ENCODE data around the gene ADARB1.
A peak's percentile ranks its signal among the peaks of the same experiment; 100 is the strongest.

Gene ADARB1

GRCh38 chr21:45136500-45136899 is 62.1 kb downstream of the ADARB1 start:
- H3K4me3 ChIP-seq (ENCODE audit: low read depth in 1 of 2, low read length in 2 of 2) = no peak overlapping the region
- DNase-seq = no peak
- no peak overlapping the region for H3K27ac ChIP-seq (ENCODE audit: low read length)
- H4K20me1 ChIP-seq (ENCODE audit: insufficient read depth, low read length) = peaks cover 31% of the 10 kb centered on the region
- H3K79me2 ChIP-seq (ENCODE audit: insufficient read depth, low read length) = no peaks in the 10 kb centered on the region
- H3K9me3 ChIP-seq (ENCODE audit: insufficient read depth, low read length, severe bottlenecking) = no peaks in the 10 kb centered on the region
- H3K9ac ChIP-seq (ENCODE audit: low read depth, low read length) = 0 out of 2 replicates have a peak overlapping the region, but pooled peaks have one; percentile 9
- no peaks in the 10 kb centered on the region for H3K27me3 ChIP-seq (ENCODE audit: insufficient read depth, low read length, poor library complexity)
- H3K4me2 ChIP-seq (ENCODE audit: insufficient read depth, low read length) = no peak overlapping the region
- H2AFZ ChIP-seq (ENCODE audit: low read depth, low read length) = no peak overlapping the region
- ATAC-seq (ENCODE audit: insufficient read depth, low read depth) = no peak
- TF ChIP-seq EZH2 (IDR thresholded peaks at IDR 0.05; ENCODE audit: borderline replicate concordance, low read depth, low read length, severe bottlenecking) (no peak), CTCF (IDR thresholded peaks at IDR 0.05; ENCODE audit: borderline replicate concordance, extremely low read depth, low read length, poor library complexity, severe bottlenecking) (no peak)
- H3K4me1 ChIP-seq (ENCODE audit: insufficient read depth, low read length) = no peaks in the 10 kb centered on the region
- H3K36me3 ChIP-seq (ENCODE audit: insufficient read depth, low read length) = no peaks in the 10 kb centered on the region; the same call in 1 of the 2 replicates

GRCh38 chr21:45136927-45137611 is 62.7 kb downstream of the ADARB1 start:
- no peaks in the 10 kb centered on the region for H3K27me3 ChIP-seq (ENCODE audit: insufficient read depth, low read length, poor library complexity)
- ATAC-seq (ENCODE audit: insufficient read depth, low read depth) = peak; percentile 75
- TF ChIP-seq CTCF (IDR thresholded peaks at IDR 0.05; ENCODE audit: borderline replicate concordance, extremely low read depth, low read length, poor library complexity, severe bottlenecking) (peak; percentile 84), EZH2 (IDR thresholded peaks at IDR 0.05; ENCODE audit: borderline replicate concordance, low read depth, low read length, severe bottlenecking) (no peak)
- no peak overlapping the region for H3K9ac ChIP-seq (ENCODE audit: low read depth, low read length)
- H3K4me1 ChIP-seq (ENCODE audit: insufficient read depth, low read length) = no peaks in the 10 kb centered on the region
- H3K79me2 ChIP-seq (ENCODE audit: insufficient read depth, low read length) = no peaks in the 10 kb centered on the region
- no peak overlapping the region for H3K4me2 ChIP-seq (ENCODE audit: insufficient read depth, low read length)
- peaks cover 35% of the 10 kb centered on the region for H4K20me1 ChIP-seq (ENCODE audit: insufficient read depth, low read length)
- H3K27ac ChIP-seq (ENCODE audit: low read length) = no peak overlapping the region
- no peaks in the 10 kb centered on the region; the same call in 1 of the 2 replicates for H3K36me3 ChIP-seq (ENCODE audit: insufficient read depth, low read length)
- no peak overlapping the region for H2AFZ ChIP-seq (ENCODE audit: low read depth, low read length)
- no peaks in the 10 kb centered on the region for H3K9me3 ChIP-seq (ENCODE audit: insufficient read depth, low read length, severe bottlenecking)
- no peak overlapping the region for H3K4me3 ChIP-seq (ENCODE audit: low read depth in 1 of 2, low read length in 2 of 2)
- DNase-seq = peak; percentile 76

GRCh38 chr21:45137612-45137937 is 63.2 kb downstream of the ADARB1 start:
- Histone ChIP-seq H3K4me3 (ENCODE audit: low read depth in 1 of 2, low read length in 2 of 2) (no peak overlapping the region), H3K79me2 (ENCODE audit: insufficient read depth, low read length) (no peaks in the 10 kb centered on the region), H3K27me3 (ENCODE audit: insufficient read depth, low read length, poor library complexity) (no peaks in the 10 kb centered on the region), H4K20me1 (ENCODE audit: insufficient read depth, low read length) (peaks cover 38% of the 10 kb centered on the region), H2AFZ (ENCODE audit: low read depth, low read length) (no peak overlapping the region), H3K27ac (ENCODE audit: low read length) (no peak overlapping the region), H3K4me2 (ENCODE audit: insufficient read depth, low read length) (no peak overlapping the region), H3K36me3 (ENCODE audit: insufficient read depth, low read length) (no peaks in the 10 kb centered on the region; the same call in 1 of the 2 replicates), H3K9ac (ENCODE audit: low read depth, low read length) (no peak overlapping the region), H3K4me1 (ENCODE audit: insufficient read depth, low read length) (no peaks in the 10 kb centered on the region), H3K9me3 (ENCODE audit: insufficient read depth, low read length, severe bottlenecking) (no peaks in the 10 kb centered on the region)
- no peak for TF ChIP-seq CTCF (IDR thresholded peaks at IDR 0.05; ENCODE audit: borderline replicate concordance, extremely low read depth, low read length, poor library complexity, severe bottlenecking)
- no peak for TF ChIP-seq EZH2 (IDR thresholded peaks at IDR 0.05; ENCODE audit: borderline replicate concordance, low read depth, low read length, severe bottlenecking)
- ATAC-seq (ENCODE audit: insufficient read depth, low read depth) (no peak), DNase-seq (no peak)
